K562 (cell line): ENCODE data around the gene ETV3. TPM values are rescaled to one million over a fixed set of nuclear protein-coding genes. Genes with fewer than 3 reads are reported as not detected.

ENCODE experiments used
- CC2D1A ChIP-seq: fragments of 450-650 bp; IDR thresholded peaks from 2 replicates; pipeline ENCODE4 v1.6.1; 2017; ENCODE audit warnings: mild to moderate bottlenecking
- E2F6 ChIP-seq, 2 experiments: IDR thresholded peaks; 2 replicates each; pipeline ENCODE4 v1.6.1; 2011; ENCODE audit warnings: borderline replicate concordance in 1 of 2, control low read depth in 1 of 2, low read depth in 1 of 2, low read length in 1 of 2, mild to moderate bottlenecking in 1 of 2, mixed read lengths in 1 of 2, moderate library complexity in 1 of 2; ENCODE audit not compliant: insufficient read depth in 1 of 2, insufficient read length in 1 of 2, poor library complexity in 1 of 2, severe bottlenecking in 1 of 2; ENCODE audit errors: extremely low read depth in 1 of 2
- ETV6 ChIP-seq, 3 experiments: fragments of 150-350 bp in 1 of 3; sonication (generic) in 1 of 3; formaldehyde crosslinking in 1 of 3; IDR thresholded peaks; 2 replicates each; pipeline versions ENCODE4 v1.6.1 to v1.8.0; 2014 to 2022; ENCODE audit warnings: borderline replicate concordance in 2 of 3, low read depth in 2 of 3, antibody characterized with exemption in 1 of 3, low read length in 1 of 3, mild to moderate bottlenecking in 1 of 3, missing genetic modification reagents in 1 of 3
- MGA ChIP-seq: fragments of 450-650 bp; IDR thresholded peaks from 2 replicates; pipeline ENCODE4 v1.6.1; 2016; ENCODE audit warnings: mild to moderate bottlenecking, moderate library complexity
- NFIX ChIP-seq: fragments of 250-450 bp; sonication (Bioruptor Pico); IDR thresholded peaks from 2 replicates; pipeline ENCODE4 v1.4.0; 2020; ENCODE audit warnings: low read depth, mild to moderate bottlenecking, moderate library complexity
- SAFB ChIP-seq: fragments of 200-400 bp; formaldehyde crosslinking; IDR thresholded peaks from 2 replicates; pipeline ENCODE4 v1.6.1; 2017; ENCODE audit warnings: low read depth, low read length, borderline replicate concordance
- SIX5 ChIP-seq, 2 experiments: IDR thresholded peaks; 2 replicates each; pipeline ENCODE4 v1.6.1; 2011; ENCODE audit warnings: low read length in 2 of 2, borderline replicate concordance in 1 of 2, low read depth in 1 of 2, mild to moderate bottlenecking in 1 of 2, moderate library complexity in 1 of 2; ENCODE audit not compliant: insufficient read depth in 1 of 2
- ZBTB7A ChIP-seq: IDR thresholded peaks from 2 replicates; pipeline ENCODE4 v1.6.1; 2011; ENCODE audit warnings: low read depth, mild to moderate bottlenecking, low read length, moderate library complexity, borderline replicate concordance; ENCODE audit not compliant: control insufficient read depth
- ZNF23 ChIP-seq: fragments of 250-450 bp; sonication (Bioruptor Pico); IDR thresholded peaks from 2 replicates; pipeline ENCODE4 v1.4.0; 2020; ENCODE audit warnings: mild to moderate bottlenecking
- ZNF354B ChIP-seq: fragments of 250-450 bp; sonication (Bioruptor Pico); IDR thresholded peaks from 2 replicates; pipeline ENCODE4 v1.4.0; 2020
- ZNF444 ChIP-seq: fragments of 250-450 bp; sonication (Bioruptor Pico); IDR thresholded peaks from 2 replicates; pipeline ENCODE4 v1.4.0; 2020; ENCODE audit warnings: mild to moderate bottlenecking, moderate library complexity
- polyA plus RNA-seq, 8 experiments: library from polyadenylated mRNA; depleted of rRNA in 4 of 8; stranded (reverse) in 5 of 8; unstranded in 3 of 8; fragments of >200 nt; fragmentation: Nextera tagmentation in 2 of 8; fragmentation: Illumina TruSeq in 1 of 8; extraction: Ambion mirVana in 2 of 8; extraction: Trizol in 1 of 8; gene quantifications; 2 replicates each; pipeline versions ENCODE4 v1.2.1 to v1.2.3, GENCODE V29; 2011 to 2014; ENCODE audit warnings: inconsistent platforms in 1 of 8, missing spikeins in 1 of 8
- total RNA-seq, 7 experiments: library from RNA; depleted of rRNA in 6 of 7; stranded (reverse); fragments of >200 nt in 6 of 7; fragmentation: Illumina TruSeq in 2 of 7; extraction: Trizol in 2 of 7; gene quantifications; 2 replicates each; pipeline versions ENCODE4 v1.2.1 to v1.2.3, GENCODE V29; 2011 to 2021; ENCODE audit warnings: low replicate concordance in 1 of 7

Gene ETV3
- total and polyA plus RNA-seq, 9 of the 15 experiments (the other 6 are each of a cell fraction or from before 2014, with no cell fraction given), result 3.1 to 16.0 (median 9.0) TPM

GRCh38 chr1:157138220-157139051 is at the start of gene ETV3 (continued):
- TF ChIP-seq MGA (0 out of 2 replicates have a peak, but pooled peaks have one; percentile 53), ZBTB7A (peak; percentile 94), ETV6 (IDR thresholded peaks at IDR 0.05; ENCODE audit: borderline replicate concordance in 1 of 2, low read depth in 2 of 2, low read length in 1 of 2) (no peak), ETV6 (CRISPR knock-in tag; IDR thresholded peaks at IDR 0.05; ENCODE audit: borderline replicate concordance) (no peak; the same call in 1 of the 2 replicates), E2F6 (IDR thresholded peaks at IDR 0.05; ENCODE audit: borderline replicate concordance in 1 of 2, extremely low read depth in 1 of 2, insufficient read depth in 1 of 2, insufficient read length in 1 of 2, low read depth in 1 of 2, low read length in 1 of 2, poor library complexity in 1 of 2, severe bottlenecking in 1 of 2) (peak in 1 of 2 experiments; percentile 78), SIX5 (IDR thresholded peaks at IDR 0.05; ENCODE audit: borderline replicate concordance in 1 of 2, insufficient read depth in 1 of 2, low read depth in 1 of 2, low read length in 2 of 2) (no peak), ZNF444 (CRISPR knock-in tag) (no peak), ZNF354B (CRISPR knock-in tag) (no peak), SAFB (peak; percentile 72; the same call in 1 of the 2 replicates), NFIX (CRISPR knock-in tag) (no peak), CC2D1A (no peak), ZNF23 (CRISPR knock-in tag) (no peak)
